HepG2 (cell line): Measurements from ENCODE around the gene SPX. TPM values are rescaled to one million over a fixed set of nuclear protein-coding genes. Genes with fewer than 3 reads are reported as not detected.
A peak's percentile ranks its signal among the peaks of the same experiment; 100 is the strongest.

Experiments used
- CEBPB ChIP-seq: IDR thresholded peaks from 2 replicates; pipeline ENCODE4 v1.6.1; 2011; ENCODE audit warnings: low read depth, low read length, improper control_type of control experiment, borderline replicate concordance
- CEBPG ChIP-seq: IDR thresholded peaks from 2 replicates; pipeline ENCODE4 v1.6.1; 2016
- FOXJ3 ChIP-seq: sonication (generic); formaldehyde crosslinking; IDR thresholded peaks from 2 replicates; pipeline ENCODE4 v1.4.0; 2020; ENCODE audit warnings: missing genetic modification reagents, mild to moderate bottlenecking, borderline replicate concordance
- GATAD2A ChIP-seq: IDR thresholded peaks from 2 replicates; pipeline ENCODE4 v1.6.1; 2016
- HDAC6 ChIP-seq: fragments of 200-600 bp; sonication (generic); IDR thresholded peaks from 2 replicates; pipeline ENCODE4 v1.7.0; 2017; ENCODE audit warnings: mild to moderate bottlenecking, antibody characterized with exemption, low read length, low read depth
- RBM22 ChIP-seq: fragments of 200-400 bp; formaldehyde crosslinking; optimal IDR thresholded peaks from 2 replicates; pipeline ENCODE3; 2017; ENCODE audit warnings: mild to moderate bottlenecking, low read length, moderate library complexity
- RXRA ChIP-seq: sonication (generic); formaldehyde crosslinking; IDR thresholded peaks from 2 replicates; pipeline ENCODE4 v1.5.1; 2020; ENCODE audit warnings: missing genetic modification reagents
- SAP130 ChIP-seq: IDR thresholded peaks from 2 replicates; pipeline ENCODE4 v1.6.1; 2016; ENCODE audit warnings: low read depth
- SP140L ChIP-seq: sonication (generic); formaldehyde crosslinking; IDR thresholded peaks from 2 replicates; pipeline ENCODE4 v1.4.0; 2020; ENCODE audit warnings: missing genetic modification reagents, borderline replicate concordance
- THAP11 ChIP-seq: IDR thresholded peaks from 2 replicates; pipeline ENCODE4 v1.6.1; 2016; ENCODE audit warnings: missing biosample characterization, missing genetic modification reagents
- ZNF205 ChIP-seq: IDR thresholded peaks from 2 replicates; pipeline ENCODE4 v1.6.1; 2018; ENCODE audit warnings: missing biosample characterization, missing genetic modification reagents
- ZNF564 ChIP-seq: sonication (generic); formaldehyde crosslinking; IDR thresholded peaks from 2 replicates; pipeline ENCODE4 v1.8.1; 2023; ENCODE audit warnings: mild to moderate bottlenecking, missing genetic modification reagents
- ZSCAN9 ChIP-seq: IDR thresholded peaks from 2 replicates; pipeline ENCODE4 v1.6.1; 2016; ENCODE audit warnings: borderline replicate concordance
- polyA plus RNA-seq, 8 experiments: library from polyadenylated mRNA; depleted of rRNA in 3 of 8; stranded (reverse) in 7 of 8; unstranded in 1 of 8; fragments of >200 nt; fragmentation: Illumina TruSeq in 4 of 8; extraction: Trizol in 4 of 8; gene quantifications; 2 replicates each; pipeline versions ENCODE4 v1.2.1 to v1.2.3, GENCODE V29; 2011 to 2016; ENCODE audit warnings: low read depth in 4 of 8, missing spikeins in 1 of 8, mixed read lengths in 1 of 8; ENCODE audit not compliant: insufficient read depth in 1 of 8
- total RNA-seq, 5 experiments: library from RNA; depleted of rRNA; stranded (reverse); fragments of >200 nt; fragmentation: Illumina TruSeq; extraction: Trizol; gene quantifications; 2 replicates each; pipeline ENCODE4 v1.2.3, GENCODE V29; 2016; ENCODE audit warnings: low read depth in 1 of 5
- TF ChIP-seq, protein P1 (sequence below): sonication (generic); formaldehyde crosslinking; IDR thresholded peaks from 2 replicates; pipeline ENCODE4 v1.9.0; 2021; ENCODE audit warnings: missing genetic modification reagents, mild to moderate bottlenecking, borderline replicate concordance
- TF ChIP-seq, protein P2 (sequence below): sonication (generic); formaldehyde crosslinking; IDR thresholded peaks from 2 replicates; pipeline ENCODE4 v1.4.0; 2020; ENCODE audit warnings: missing genetic modification reagents
- TF ChIP-seq, protein P3 (sequence below): sonication (generic); formaldehyde crosslinking; IDR thresholded peaks from 2 replicates; pipeline ENCODE4 v1.5.0; 2020; ENCODE audit warnings: missing genetic modification reagents
- TF ChIP-seq, protein P4 (sequence below): IDR thresholded peaks from 2 replicates; pipeline ENCODE4 v1.4.0; 2020; ENCODE audit warnings: mild to moderate bottlenecking, missing genetic modification reagents
- TF ChIP-seq, protein P5 (sequence below): sonication (generic); formaldehyde crosslinking; IDR thresholded peaks from 2 replicates; pipeline ENCODE4 v1.4.0; 2020; ENCODE audit warnings: missing genetic modification reagents, borderline replicate concordance

Gene SPX
- total and polyA plus RNA-seq, 2 of the 13 experiments (the other 11 are each of a cell fraction or from before 2014, with no cell fraction given), result 0.07 to 0.16 TPM

DNA sequence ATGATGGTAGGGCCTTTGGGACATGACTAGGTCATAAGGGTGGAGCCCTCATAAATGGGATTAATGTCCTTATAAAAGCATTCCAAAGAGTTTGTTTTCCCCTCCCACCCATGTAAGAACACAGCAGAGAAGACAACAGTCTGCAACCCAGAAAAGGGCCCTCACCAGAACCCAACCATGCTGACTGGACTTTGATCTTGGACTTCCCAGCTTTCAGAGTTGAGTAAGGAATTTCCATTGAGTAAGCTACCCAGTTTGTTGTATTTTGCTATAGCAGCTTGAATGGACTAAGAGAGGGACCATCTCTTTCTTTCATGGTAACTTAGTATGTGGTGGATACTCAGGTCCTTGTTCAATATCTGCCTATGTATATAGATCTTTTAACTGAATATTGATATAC lies 2.9 kb upstream of the SPX start (continued):
- TF ChIP-seq THAP11 (CRISPR knock-in tag) (no peak), SAP130 (CRISPR knock-in tag) (0 out of 2 replicates have a peak, but pooled peaks have one; percentile 19), HDAC6 (no peak), CEBPB (peak; percentile 14; the same call in 1 of the 2 replicates), ZNF205 (CRISPR knock-in tag) (no peak), SP140L (CRISPR knock-in tag) (no peak), ZNF564 (peak; percentile 87; the same call in 1 of the 2 replicates), CEBPG (0 out of 2 replicates have a peak, but pooled peaks have one; percentile 34), GATAD2A (CRISPR knock-in tag) (peak; percentile 55), RBM22 (no peak), ZSCAN9 (CRISPR knock-in tag) (no peak), RXRA (CRISPR knock-in tag) (no peak), FOXJ3 (no peak)
- TF ChIP-seq, protein P1, sequence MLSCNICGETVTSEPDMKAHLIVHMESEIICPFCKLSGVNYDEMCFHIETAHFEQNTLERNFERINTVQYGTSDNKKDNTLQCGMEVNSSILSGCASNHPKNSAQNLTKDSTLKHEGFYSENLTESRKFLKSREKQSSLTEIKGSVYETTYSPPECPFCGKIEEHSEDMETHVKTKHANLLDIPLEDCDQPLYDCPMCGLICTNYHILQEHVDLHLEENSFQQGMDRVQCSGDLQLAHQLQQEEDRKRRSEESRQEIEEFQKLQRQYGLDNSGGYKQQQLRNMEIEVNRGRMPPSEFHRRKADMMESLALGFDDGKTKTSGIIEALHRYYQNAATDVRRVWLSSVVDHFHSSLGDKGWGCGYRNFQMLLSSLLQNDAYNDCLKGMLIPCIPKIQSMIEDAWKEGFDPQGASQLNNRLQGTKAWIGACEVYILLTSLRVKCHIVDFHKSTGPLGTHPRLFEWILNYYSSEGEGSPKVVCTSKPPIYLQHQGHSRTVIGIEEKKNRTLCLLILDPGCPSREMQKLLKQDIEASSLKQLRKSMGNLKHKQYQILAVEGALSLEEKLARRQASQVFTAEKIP, result no peak
- TF ChIP-seq, protein P2, sequence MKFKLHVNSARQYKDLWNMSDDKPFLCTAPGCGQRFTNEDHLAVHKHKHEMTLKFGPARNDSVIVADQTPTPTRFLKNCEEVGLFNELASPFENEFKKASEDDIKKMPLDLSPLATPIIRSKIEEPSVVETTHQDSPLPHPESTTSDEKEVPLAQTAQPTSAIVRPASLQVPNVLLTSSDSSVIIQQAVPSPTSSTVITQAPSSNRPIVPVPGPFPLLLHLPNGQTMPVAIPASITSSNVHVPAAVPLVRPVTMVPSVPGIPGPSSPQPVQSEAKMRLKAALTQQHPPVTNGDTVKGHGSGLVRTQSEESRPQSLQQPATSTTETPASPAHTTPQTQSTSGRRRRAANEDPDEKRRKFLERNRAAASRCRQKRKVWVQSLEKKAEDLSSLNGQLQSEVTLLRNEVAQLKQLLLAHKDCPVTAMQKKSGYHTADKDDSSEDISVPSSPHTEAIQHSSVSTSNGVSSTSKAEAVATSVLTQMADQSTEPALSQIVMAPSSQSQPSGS (CRISPR knock-in tag), result no peak
- TF ChIP-seq, protein P3, sequence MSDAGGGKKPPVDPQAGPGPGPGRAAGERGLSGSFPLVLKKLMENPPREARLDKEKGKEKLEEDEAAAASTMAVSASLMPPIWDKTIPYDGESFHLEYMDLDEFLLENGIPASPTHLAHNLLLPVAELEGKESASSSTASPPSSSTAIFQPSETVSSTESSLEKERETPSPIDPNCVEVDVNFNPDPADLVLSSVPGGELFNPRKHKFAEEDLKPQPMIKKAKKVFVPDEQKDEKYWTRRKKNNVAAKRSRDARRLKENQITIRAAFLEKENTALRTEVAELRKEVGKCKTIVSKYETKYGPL (CRISPR knock-in tag), result no peak
- TF ChIP-seq, protein P4, sequence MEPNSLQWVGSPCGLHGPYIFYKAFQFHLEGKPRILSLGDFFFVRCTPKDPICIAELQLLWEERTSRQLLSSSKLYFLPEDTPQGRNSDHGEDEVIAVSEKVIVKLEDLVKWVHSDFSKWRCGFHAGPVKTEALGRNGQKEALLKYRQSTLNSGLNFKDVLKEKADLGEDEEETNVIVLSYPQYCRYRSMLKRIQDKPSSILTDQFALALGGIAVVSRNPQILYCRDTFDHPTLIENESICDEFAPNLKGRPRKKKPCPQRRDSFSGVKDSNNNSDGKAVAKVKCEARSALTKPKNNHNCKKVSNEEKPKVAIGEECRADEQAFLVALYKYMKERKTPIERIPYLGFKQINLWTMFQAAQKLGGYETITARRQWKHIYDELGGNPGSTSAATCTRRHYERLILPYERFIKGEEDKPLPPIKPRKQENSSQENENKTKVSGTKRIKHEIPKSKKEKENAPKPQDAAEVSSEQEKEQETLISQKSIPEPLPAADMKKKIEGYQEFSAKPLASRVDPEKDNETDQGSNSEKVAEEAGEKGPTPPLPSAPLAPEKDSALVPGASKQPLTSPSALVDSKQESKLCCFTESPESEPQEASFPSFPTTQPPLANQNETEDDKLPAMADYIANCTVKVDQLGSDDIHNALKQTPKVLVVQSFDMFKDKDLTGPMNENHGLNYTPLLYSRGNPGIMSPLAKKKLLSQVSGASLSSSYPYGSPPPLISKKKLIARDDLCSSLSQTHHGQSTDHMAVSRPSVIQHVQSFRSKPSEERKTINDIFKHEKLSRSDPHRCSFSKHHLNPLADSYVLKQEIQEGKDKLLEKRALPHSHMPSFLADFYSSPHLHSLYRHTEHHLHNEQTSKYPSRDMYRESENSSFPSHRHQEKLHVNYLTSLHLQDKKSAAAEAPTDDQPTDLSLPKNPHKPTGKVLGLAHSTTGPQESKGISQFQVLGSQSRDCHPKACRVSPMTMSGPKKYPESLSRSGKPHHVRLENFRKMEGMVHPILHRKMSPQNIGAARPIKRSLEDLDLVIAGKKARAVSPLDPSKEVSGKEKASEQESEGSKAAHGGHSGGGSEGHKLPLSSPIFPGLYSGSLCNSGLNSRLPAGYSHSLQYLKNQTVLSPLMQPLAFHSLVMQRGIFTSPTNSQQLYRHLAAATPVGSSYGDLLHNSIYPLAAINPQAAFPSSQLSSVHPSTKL (CRISPR knock-in tag), result peak; percentile 58; the same call in 1 of the 2 replicates
- TF ChIP-seq, protein P5, sequence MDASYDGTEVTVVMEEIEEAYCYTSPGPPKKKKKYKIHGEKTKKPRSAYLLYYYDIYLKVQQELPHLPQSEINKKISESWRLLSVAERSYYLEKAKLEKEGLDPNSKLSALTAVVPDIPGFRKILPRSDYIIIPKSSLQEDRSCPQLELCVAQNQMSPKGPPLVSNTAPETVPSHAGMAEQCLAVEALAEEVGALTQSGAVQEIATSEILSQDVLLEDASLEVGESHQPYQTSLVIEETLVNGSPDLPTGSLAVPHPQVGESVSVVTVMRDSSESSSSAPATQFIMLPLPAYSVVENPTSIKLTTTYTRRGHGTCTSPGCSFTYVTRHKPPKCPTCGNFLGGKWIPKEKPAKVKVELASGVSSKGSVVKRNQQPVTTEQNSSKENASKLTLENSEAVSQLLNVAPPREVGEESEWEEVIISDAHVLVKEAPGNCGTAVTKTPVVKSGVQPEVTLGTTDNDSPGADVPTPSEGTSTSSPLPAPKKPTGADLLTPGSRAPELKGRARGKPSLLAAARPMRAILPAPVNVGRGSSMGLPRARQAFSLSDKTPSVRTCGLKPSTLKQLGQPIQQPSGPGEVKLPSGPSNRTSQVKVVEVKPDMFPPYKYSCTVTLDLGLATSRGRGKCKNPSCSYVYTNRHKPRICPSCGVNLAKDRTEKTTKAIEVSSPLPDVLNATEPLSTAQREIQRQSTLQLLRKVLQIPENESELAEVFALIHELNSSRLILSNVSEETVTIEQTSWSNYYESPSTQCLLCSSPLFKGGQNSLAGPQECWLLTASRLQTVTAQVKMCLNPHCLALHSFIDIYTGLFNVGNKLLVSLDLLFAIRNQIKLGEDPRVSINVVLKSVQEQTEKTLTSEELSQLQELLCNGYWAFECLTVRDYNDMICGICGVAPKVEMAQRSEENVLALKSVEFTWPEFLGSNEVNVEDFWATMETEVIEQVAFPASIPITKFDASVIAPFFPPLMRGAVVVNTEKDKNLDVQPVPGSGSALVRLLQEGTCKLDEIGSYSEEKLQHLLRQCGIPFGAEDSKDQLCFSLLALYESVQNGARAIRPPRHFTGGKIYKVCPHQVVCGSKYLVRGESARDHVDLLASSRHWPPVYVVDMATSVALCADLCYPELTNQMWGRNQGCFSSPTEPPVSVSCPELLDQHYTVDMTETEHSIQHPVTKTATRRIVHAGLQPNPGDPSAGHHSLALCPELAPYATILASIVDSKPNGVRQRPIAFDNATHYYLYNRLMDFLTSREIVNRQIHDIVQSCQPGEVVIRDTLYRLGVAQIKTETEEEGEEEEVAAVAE (CRISPR knock-in tag), result no peak
- TF ChIP-seq, all 625 proteins: peak for 9
